B cell (primary cell): ENCODE measurements around the gene NOTCH1.

ENCODE experiments used
- CTCF ChIP-seq: fragments of 200-600 bp; IDR thresholded peaks from one replicate; pipeline ENCODE4 v1.8.0; 2022; ENCODE audit warnings: antibody characterized with exemption, mild to moderate bottlenecking
- EZH2 ChIP-seq: IDR thresholded peaks from 2 replicates; pipeline ENCODE4 v1.6.1; 2012; ENCODE audit warnings: borderline replicate concordance, low read depth, mild to moderate bottlenecking, moderate library complexity, low read length; ENCODE audit not compliant: insufficient read depth, poor library complexity, severe bottlenecking

GRCh38 chr9:136576269-136576626 is 30.4 kb upstream of the NOTCH1 start:
- no peak for TF ChIP-seq CTCF
- no peak for TF ChIP-seq EZH2
